NCI-H2107 (cell line): Measurements from ENCODE around the gene LYST.

Experiments used
- DNase-seq: peaks from one replicate; lab custom pipeline; 2025; lab: John Stamatoyannopoulos, UW

LYST gene

DNA sequence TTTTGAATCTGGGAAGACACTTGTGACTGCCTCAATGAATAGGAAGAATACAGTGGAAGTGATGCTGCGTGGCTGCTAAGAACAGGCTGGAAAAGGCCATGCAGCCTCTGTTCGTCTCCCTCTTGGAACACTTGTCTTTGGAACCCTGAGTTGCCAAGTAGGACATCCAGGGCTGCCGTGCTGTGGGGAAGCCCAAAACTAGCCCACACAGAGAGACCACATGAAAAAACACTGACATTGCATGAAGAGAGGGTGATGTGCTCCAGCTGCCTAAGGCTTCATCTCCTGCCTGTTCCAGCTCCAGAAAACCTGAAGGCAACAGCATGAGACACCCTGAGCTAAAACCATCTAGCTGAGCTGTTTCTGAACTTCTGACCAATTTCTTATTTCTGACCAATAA lies 156.0 kb downstream of the LYST start:
- no peak for DNase-seq

- DNase-seq: no peak
Observed at GRCh38 chr1:235709018-235709417, 157.7 kb downstream of the LYST start.

- DNase-seq: no peak
Observed at GRCh38 chr1:235708390-235708962, 158.2 kb downstream of the LYST start.

DNA sequence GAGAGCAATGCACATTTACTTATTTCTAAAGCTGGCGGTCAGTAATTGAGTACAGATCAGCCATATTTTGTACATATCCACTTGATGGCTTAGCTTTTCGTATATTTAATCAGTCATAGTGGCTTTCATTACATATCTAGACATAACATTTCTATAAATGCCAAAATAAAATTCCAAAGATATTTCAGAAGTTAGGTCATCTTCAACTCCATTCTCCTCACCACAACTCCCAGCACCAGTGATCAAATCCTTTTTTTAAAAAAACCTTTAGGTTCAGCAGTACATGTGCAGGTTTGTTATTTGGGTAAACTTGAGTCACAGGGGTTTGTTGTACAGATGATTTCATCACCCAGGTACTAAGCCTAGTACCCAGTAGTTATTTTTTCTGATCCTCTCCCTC lies 163.2 kb downstream of the LYST start:
- DNase-seq: no peak

DNA sequence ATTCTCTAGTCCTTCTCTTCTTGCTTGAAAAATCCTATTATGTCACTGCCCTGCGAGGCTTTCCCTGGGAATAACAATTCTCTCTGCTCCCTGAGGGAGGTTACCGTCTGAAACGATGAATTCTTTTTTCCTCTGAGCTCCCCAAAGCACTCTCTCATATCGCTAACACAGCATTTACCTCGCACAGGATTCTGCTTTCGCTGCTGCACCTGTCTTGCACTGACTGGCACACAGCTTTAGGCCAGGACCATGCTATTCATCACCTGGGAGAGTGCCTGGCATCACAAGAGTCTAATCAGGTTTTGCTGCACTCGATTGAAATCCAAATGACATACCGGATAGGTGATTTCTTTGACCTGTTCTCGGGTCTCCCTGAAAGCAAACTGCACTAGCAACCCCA lies 164.3 kb downstream of the LYST start:
- DNase-seq: no peak

DNA sequence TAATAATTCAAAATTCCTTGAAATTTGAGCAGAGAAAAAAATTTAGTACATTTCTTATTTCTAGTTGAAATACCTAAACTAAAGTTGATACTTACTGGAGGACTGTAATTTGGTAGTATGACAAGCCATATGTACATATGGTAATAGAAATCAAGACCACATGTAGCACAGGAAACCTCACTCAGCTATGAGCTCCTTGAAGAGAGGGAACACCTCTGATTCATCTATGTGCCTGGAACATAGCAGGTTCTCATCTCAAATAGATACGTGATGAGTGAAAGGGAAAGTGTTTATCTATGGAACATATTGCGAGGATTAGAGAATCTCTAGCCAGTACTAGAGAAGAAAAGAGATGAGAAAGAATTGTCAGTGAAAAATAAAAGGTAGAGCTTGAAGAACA lies 169.2 kb downstream of the LYST start:
- DNase-seq: no peak

DNA sequence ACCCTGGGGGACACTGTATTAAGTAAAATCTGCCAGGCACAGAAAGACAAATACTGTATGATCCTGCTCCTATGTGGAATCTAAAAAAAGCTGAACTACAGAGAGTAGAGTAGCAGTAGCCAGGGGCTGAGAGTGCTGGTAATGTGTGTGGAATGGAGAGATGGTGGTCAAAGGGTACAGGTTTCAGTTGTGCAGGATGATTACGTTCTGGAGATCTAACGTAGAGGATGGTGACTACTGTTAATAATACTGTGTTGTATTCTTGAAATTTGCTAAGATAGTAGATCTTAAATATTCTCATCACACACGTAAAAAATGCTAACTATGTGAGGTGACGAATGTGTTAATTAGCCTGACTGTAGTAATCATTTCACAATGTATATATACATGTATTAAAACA lies 177.3 kb downstream of the LYST start:
- DNase-seq: no peak

GRCh38 chr1:235688096-235688495 lies 178.6 kb downstream of the LYST start:
- DNase-seq: no peak

DNA sequence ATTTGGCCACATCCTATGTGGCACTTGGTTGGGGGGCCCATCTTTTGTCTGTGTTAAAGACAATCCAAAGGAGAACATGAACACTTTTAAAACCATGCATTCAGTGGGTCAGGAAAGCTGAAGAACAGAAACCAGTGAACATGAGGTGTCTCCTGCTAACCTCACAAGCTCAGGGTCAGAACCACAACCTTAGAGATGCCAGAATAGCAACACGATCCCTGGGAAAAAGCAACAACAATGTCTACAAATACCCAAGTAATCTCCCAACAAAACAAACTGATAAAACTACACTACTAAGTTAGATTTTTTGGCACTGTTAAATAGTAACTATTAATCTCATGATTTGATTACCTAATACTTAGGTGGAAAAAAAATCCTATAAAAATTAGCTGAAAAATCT lies 183.1 kb downstream of the LYST start:
- DNase-seq: no peak

DNA sequence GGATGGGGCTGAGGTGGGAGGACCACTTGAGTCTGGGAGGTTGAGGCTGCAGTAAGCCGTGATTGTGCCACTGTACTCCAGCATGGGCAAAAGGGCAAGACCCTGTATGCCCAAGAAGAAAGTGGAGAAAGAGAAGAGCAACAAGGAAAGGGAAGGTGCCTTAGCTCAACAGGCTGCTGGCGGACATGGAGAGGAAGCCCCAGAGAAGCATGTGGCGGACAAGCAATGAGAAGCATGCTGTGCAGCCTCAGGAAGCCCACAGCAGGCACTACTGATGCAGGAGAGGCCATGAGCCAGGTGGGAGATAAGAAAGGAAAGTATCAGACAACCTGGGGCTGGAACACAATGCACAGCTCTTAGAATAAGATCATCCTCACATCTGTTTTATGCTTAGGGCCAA lies 184.5 kb downstream of the LYST start:
- no peak for DNase-seq

DNA sequence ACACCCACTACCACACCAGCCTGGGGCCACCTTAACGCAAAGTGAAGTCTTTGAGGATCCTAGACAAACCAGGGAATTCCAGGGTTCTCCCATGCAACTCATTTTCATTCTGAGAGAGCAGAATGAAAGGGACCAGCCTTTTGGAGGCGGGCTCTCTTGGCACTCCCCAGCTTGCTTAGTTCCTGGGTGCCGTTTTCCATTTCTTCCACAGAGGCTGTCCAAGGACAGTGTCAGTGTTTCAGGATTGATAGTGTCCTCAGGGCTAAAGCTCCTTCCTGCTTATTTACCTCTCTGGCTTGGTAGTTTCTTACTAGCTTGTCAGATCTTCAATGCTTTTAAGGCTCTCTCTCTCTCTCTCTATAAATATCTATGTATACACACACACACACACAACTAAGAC lies 187.1 kb downstream of the LYST start:
- DNase-seq: no peak

DNA sequence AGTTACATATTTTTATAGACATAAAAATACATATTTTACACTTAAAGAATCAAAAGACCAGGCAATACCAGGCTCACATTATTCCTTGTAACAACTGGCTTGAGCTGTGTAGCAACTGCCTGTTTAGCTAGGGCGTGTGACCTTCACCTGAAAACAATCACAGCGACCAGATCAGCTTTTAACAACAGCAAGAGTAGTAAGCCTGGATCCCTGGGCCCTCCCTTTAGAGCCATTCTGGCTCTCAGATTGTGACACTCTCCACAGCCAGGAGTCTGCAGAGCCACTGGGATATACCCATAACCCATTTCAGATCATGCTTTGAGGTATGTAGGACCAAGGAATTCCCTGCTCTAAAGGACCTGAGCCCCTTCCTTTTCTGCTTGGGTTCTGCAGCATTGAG lies 187.7 kb downstream of the LYST start:
- DNase-seq: no peak

DNA sequence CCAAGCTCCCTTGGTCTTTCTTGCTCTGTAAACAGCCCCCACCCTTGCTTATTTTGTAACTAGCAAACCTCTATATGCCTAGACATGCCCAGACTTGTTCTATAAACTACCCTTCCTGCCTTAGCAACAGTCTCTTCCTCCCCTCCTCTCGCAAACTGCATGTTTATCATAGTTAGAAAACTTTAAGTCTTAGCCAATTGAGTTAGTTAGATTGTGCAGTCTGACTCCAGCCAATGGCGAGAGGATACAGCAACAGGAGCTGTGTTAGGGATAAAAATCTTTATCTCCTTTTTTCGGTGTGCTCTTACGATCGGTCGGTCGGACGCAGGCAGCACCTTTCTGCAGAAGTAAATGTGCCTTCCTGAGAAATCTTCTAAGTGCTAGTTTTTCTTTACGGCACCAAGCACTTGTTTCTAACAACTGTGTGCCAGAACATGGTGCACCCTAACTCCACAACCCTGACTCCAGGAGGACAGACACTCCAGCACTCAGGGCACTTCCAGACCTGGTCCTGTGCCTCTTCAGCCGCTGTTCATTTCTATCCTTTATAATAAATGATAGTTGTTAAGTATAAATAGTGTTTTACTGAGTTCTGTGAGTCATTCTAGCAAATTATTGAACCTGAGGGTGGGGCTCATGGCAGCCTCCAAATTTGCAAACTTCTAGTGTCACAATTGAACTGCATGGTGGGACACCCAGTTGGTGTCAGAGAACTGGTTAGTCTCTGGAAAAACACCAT lies 191.4 kb downstream of the LYST start:
- DNase-seq: no peak

GRCh38 chr1:235673981-235674380 lies 192.7 kb downstream of the LYST start:
- no peak for DNase-seq

DNA sequence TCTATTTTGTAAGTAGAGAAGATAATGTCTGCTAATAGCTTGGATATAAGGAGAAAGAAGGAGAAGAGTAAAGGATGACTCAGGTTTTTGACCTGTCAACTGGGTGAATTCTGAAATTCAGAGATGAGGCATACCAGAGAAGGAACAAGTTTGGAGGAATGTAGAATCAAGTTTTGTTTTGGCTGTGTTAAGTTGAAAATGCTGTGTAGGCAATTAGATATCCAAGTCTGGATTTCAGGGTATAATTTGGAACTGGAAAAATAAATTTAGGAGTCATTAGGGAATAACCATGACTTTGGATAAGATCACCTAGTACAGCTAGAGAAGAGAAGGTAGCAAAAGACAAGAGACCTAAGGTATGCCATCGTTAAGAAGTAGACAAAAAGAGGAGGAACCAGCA lies 194.7 kb downstream of the LYST start:
- no peak for DNase-seq

- no peak for DNase-seq
Observed at GRCh38 chr1:235670157-235670776, 196.4 kb downstream of the LYST start.

DNA sequence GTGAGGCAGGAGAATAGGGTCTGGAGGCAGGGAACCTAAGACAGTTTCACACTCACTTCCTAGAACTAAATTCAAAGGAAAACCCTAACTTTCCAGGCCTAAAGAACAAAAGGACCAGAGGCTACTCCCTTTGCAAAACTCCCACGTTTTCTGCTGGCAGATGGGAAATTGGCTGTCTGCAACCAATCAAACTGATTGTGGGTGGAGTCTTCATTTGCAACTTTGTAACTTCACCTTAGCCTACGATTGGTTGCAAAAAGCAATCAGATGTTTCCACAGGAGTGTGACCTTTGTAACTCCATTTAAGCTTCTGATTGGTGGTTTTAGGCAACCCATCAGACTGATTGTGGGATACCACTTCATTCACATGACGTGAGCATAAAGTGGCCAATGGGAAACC lies 197.4 kb downstream of the LYST start:
- DNase-seq: no peak

- DNase-seq: no peak
Observed at GRCh38 chr1:235663628-235664027, 203.1 kb downstream of the LYST start.

DNA sequence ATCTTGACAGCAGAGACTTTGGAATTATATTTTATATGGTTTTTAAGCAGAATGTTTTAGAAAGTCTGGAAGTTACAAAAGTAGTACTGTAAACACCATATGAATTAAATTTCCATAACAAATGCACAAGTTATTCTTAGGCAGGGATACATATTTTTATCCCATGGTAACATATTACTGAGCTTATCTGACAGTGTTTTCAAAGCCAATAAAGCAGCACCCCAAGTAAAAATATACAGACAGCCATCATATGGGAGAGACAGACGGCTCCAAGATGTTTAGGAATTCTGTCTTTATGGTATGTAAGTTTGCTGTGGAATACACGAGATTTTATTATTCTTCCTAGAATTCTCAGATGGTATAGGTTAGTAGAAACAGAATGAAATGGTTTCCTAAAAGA lies 205.1 kb downstream of the LYST start:
- DNase-seq: no peak

DNA sequence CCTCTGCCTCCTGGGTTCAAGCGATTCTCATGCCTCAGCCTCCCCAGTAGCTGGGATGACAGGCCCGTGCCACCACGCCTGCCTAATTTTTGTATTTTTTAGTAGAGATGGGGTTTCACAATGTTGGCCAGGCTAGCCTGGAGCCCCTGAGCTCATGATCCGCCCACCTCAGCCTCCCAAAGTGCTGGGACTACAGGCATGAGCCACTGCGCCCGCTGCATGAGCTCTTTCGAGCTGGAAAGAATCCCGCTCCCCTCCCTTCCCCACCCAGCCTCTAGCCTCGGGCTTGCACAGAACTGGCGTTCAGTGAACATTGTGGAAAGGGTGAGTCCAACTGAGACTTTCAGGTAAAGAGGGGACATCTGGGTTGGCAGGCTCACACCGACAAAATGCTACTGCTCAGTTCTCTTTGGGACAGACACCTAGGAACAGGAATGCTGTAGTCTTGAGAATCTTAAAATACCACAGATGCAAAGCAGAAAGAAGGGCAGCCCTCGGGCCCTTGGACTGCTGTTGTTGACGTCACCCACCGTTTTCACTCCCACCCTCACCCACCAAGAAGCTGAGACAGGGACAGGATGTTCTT lies 207.4 kb downstream of the LYST start:
- no peak for DNase-seq

DNA sequence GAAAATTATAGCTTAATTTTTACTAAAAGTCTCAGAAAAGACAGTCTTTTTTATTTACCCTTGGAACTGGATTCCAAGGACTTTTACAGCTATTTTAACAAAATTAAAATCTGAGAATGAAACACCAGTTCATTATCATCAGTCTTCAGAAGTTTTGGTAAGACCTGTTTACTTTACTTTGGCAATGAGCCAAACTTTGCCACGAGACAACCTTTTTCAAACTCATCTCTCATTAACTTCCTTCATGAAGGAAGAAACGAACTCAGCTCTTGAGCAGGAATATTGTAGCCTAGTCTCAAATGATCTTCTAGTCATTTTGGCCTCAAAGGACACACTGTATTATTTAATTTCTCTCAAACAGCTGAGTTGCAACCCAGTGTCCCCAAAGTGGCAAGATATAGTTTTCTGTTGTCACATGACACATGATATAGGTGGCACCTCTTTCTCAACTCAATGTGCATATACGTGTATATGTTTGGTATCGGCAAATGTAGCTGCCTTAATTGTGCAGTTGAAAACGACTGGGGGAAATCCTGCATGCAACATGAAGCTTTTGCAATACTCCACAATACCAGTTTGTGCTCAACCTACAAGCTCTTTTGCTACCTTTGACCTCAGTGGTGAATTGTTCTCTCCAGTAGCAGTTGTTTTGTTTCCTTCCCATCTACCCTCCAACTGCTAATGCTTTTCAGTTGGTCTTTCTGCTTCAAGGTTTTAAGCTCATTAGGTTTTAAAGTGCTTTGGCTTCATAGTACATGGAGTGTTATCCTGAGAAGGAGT lies 208.8 kb downstream of the LYST start:
- no peak for DNase-seq

DNA sequence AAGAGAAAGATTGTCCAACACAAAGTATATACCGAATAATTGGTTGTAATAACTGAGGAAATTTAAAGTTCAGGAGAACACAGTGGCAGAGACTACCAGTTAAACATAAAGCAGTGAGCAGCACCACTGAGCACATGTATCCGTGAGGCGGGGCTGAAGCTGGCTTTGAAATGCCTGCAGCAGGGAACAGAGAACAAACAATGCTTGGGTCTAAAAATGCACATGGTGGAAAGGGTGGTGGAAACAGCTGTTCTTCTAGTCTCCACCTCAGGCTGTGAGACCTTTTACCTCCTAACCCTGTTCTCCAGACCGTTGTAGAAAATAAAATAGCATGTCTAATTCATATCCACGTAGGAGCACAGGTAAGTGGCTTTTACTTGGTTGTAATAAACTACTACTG lies 209.4 kb downstream of the LYST start:
- no peak for DNase-seq

DNA sequence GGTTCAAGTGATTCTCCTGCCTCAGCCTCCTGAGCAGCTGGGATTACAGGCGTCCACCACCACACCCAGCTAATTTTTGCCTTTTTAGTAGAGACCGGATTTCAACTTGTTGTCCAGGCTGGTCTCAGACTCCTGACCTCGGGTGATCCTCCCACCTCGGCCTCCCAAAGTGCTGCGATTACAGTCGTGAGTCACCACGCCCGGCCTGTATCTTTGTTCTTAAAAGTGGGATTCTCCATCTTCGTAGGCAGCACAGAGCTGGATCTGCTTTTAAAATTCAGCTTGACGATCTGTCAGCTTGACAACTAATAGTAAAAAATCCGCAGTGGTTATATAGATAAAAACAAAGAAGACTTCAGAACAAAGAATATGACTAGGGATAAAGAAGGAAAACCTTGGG lies 214.3 kb downstream of the LYST start:
- no peak for DNase-seq
